ENCODE measurements around the gene SOX6. TPM values are rescaled to one million over a fixed set of nuclear protein-coding genes. Genes with fewer than 3 reads are reported as not detected.

The SOX6 gene
- total RNA-seq, 1 donor from 2014 or later, result 13.2 TPM

GRCh38 chr11:16171882-16172281, 184.5 kb downstream of the SOX6 start:
- H3K4me3 ChIP-seq (ENCODE audit: insufficient read depth, low read depth, low read length), result no peak overlapping the region
- DNase-seq (ENCODE audit: low read depth) (no peak), FAIRE-seq (no peak)
- no peak overlapping the region for H3K27ac ChIP-seq (ENCODE audit: low read depth, low read length)
- Mint-ChIP-seq H3K4me3 (ENCODE audit: unreplicated experiment) (no peak overlapping the region), H3K27me3 (ENCODE audit: low read depth, unreplicated experiment) (no peaks in the 10 kb centered on the region), H3K27ac (ENCODE audit: unreplicated experiment) (no peak overlapping the region), H3K36me3 (ENCODE audit: low read depth, unreplicated experiment) (no peaks in the 10 kb centered on the region), H3K9me3 (ENCODE audit: unreplicated experiment) (no peaks in the 10 kb centered on the region), H3K4me1 (ENCODE audit: low read depth, unreplicated experiment) (peaks cover 15% of the 10 kb centered on the region)
- no peaks in the 10 kb centered on the region for H4K20me1 ChIP-seq (ENCODE audit: insufficient read depth, low read length)
- H3K4me1 ChIP-seq (ENCODE audit: insufficient read depth, low read length), result no peaks in the 10 kb centered on the region
- H3K4me2 ChIP-seq (ENCODE audit: low read length), result no peak overlapping the region
- no peaks in the 10 kb centered on the region for H3K36me3 ChIP-seq (ENCODE audit: insufficient read depth, low read length)
- no peaks in the 10 kb centered on the region for H3K9me3 ChIP-seq (ENCODE audit: insufficient read depth, low read depth, low read length)
- no peaks in the 10 kb centered on the region for H3K79me2 ChIP-seq (ENCODE audit: insufficient read depth, low read length)
- no peaks in the 10 kb centered on the region for H3K27me3 ChIP-seq (ENCODE audit: insufficient read depth, low read length)
- H3K9ac ChIP-seq (ENCODE audit: low read length), result no peak overlapping the region
- no peak overlapping the region for H2AFZ ChIP-seq (ENCODE audit: low read depth, low read length)
- TF ChIP-seq EZH2 (IDR thresholded peaks at IDR 0.05; ENCODE audit: insufficient read depth, low read length) (no peak), CTCF (IDR thresholded peaks at IDR 0.05; ENCODE audit: insufficient read depth, low read depth, low read length) (no peak)

GRCh38 chr11:16169956-16170847, 186.1 kb downstream of the SOX6 start:
- no peak for FAIRE-seq
- no peaks in the 10 kb centered on the region for H3K27me3 Mint-ChIP-seq (ENCODE audit: low read depth, unreplicated experiment)
- H3K9me3 Mint-ChIP-seq (ENCODE audit: unreplicated experiment), result no peaks in the 10 kb centered on the region
- TF ChIP-seq CTCF (IDR thresholded peaks at IDR 0.05; ENCODE audit: insufficient read depth, low read depth, low read length), result no peak
- no peak for TF ChIP-seq EZH2 (IDR thresholded peaks at IDR 0.05; ENCODE audit: insufficient read depth, low read length)
- no peaks in the 10 kb centered on the region for H4K20me1 ChIP-seq (ENCODE audit: insufficient read depth, low read length)
- H3K4me3 ChIP-seq (ENCODE audit: insufficient read depth, low read depth, low read length), result no peak overlapping the region
- no peaks in the 10 kb centered on the region for H3K36me3 ChIP-seq (ENCODE audit: insufficient read depth, low read length)
- no peaks in the 10 kb centered on the region for H3K79me2 ChIP-seq (ENCODE audit: insufficient read depth, low read length)
- peaks cover 15% of the 10 kb centered on the region for H3K4me1 Mint-ChIP-seq (ENCODE audit: low read depth, unreplicated experiment)
- no peak overlapping the region for H2AFZ ChIP-seq (ENCODE audit: low read depth, low read length)
- no peak overlapping the region for H3K27ac ChIP-seq (ENCODE audit: low read depth, low read length)
- no peak for DNase-seq (ENCODE audit: low read depth)
- no peak overlapping the region for H3K9ac ChIP-seq (ENCODE audit: low read length)
- no peaks in the 10 kb centered on the region for H3K27me3 ChIP-seq (ENCODE audit: insufficient read depth, low read length)
- no peak overlapping the region for H3K4me2 ChIP-seq (ENCODE audit: low read length)
- peak overlapping the region; percentile 77 for H3K27ac Mint-ChIP-seq (ENCODE audit: unreplicated experiment)
- H3K4me3 Mint-ChIP-seq (ENCODE audit: unreplicated experiment), result no peak overlapping the region
- no peaks in the 10 kb centered on the region for H3K4me1 ChIP-seq (ENCODE audit: insufficient read depth, low read length)
- H3K36me3 Mint-ChIP-seq (ENCODE audit: low read depth, unreplicated experiment), result no peaks in the 10 kb centered on the region
- H3K9me3 ChIP-seq (ENCODE audit: insufficient read depth, low read depth, low read length), result no peaks in the 10 kb centered on the region

- Histone ChIP-seq H3K4me1 (ENCODE audit: insufficient read depth, low read length) (no peaks in the 10 kb centered on the region), H3K4me3 (ENCODE audit: insufficient read depth, low read depth, low read length) (no peak overlapping the region), H3K27ac (ENCODE audit: low read depth, low read length) (no peak overlapping the region), H3K9ac (ENCODE audit: low read length) (no peak overlapping the region), H3K9me3 (ENCODE audit: insufficient read depth, low read depth, low read length) (no peaks in the 10 kb centered on the region), H3K36me3 (ENCODE audit: insufficient read depth, low read length) (no peaks in the 10 kb centered on the region), H4K20me1 (ENCODE audit: insufficient read depth, low read length) (no peaks in the 10 kb centered on the region), H3K4me2 (ENCODE audit: low read length) (no peak overlapping the region), H3K27me3 (ENCODE audit: insufficient read depth, low read length) (no peaks in the 10 kb centered on the region), H3K79me2 (ENCODE audit: insufficient read depth, low read length) (no peaks in the 10 kb centered on the region), H2AFZ (ENCODE audit: low read depth, low read length) (no peak overlapping the region)
- Mint-ChIP-seq H3K9me3 (ENCODE audit: unreplicated experiment) (no peaks in the 10 kb centered on the region), H3K27me3 (ENCODE audit: low read depth, unreplicated experiment) (no peaks in the 10 kb centered on the region), H3K4me3 (ENCODE audit: unreplicated experiment) (no peak overlapping the region), H3K27ac (ENCODE audit: unreplicated experiment) (no peak overlapping the region), H3K4me1 (ENCODE audit: low read depth, unreplicated experiment) (peaks cover 15% of the 10 kb centered on the region), H3K36me3 (ENCODE audit: low read depth, unreplicated experiment) (no peaks in the 10 kb centered on the region)
- FAIRE-seq (no peak), DNase-seq (ENCODE audit: low read depth) (no peak)
- TF ChIP-seq CTCF (IDR thresholded peaks at IDR 0.05; ENCODE audit: insufficient read depth, low read depth, low read length) (peak; percentile 9), EZH2 (IDR thresholded peaks at IDR 0.05; ENCODE audit: insufficient read depth, low read length) (no peak)
Observed at GRCh38 chr11:16169541-16169940, 186.8 kb downstream of the SOX6 start.

Measured in astrocyte (in vitro differentiated cells and primary cell).